Vagina (tissue), 2 donors: ENCODE results near the gene COA1. TPM values are rescaled to one million over a fixed set of nuclear protein-coding genes. Genes with fewer than 3 reads are reported as not detected.

Experiments
- DNase-seq, 2 donors: peaks; one replicate each; pipeline ENCODE4 v3.0.0-alpha.2; 2017; ENCODE audit errors: extremely low spot score in 2 of 2
- H3K27ac ChIP-seq: fragments of 200-600 bp; sonication (generic); one replicate; pipeline ENCODE4 v1.5.1; 2019
- H3K27me3 ChIP-seq: fragments of 200-600 bp; sonication (generic); one replicate; pipeline ENCODE4 v1.5.1; 2019
- H3K36me3 ChIP-seq, 2 donors: fragments of 200-600 bp; sonication (generic); one replicate each; pipeline ENCODE4 v1.5.1; 2017 to 2019
- H3K4me1 ChIP-seq: fragments of 200-600 bp; sonication (generic); one replicate; pipeline ENCODE4 v1.5.1; 2019
- H3K4me3 ChIP-seq, 2 donors: fragments of 200-600 bp; sonication (generic); 1 replicate in 1 of 2; 2 replicates in 1 of 2; pipeline ENCODE4 v1.5.1; 2016 to 2019
- H3K9me3 ChIP-seq: fragments of 200-600 bp; sonication (generic); one replicate; pipeline ENCODE4 v1.5.1; 2019
- CTCF ChIP-seq, 3 experiments: fragments of 450-650 bp in 2 of 3; fragments of 200-600 bp in 1 of 3; sonication (generic) in 1 of 3; IDR thresholded peaks; one replicate each; pipeline ENCODE4 v1.5.1; 2017 to 2019; ENCODE audit warnings: antibody characterized with exemption in 3 of 3, mild to moderate bottlenecking in 2 of 3, moderate library complexity in 2 of 3
- POLR2A ChIP-seq, 2 donors: fragments of 450-650 bp; IDR thresholded peaks; one replicate each; pipeline ENCODE4 v1.6.1; 2017; ENCODE audit warnings: antibody characterized with exemption in 2 of 2, mild to moderate bottlenecking in 2 of 2, moderate library complexity in 2 of 2
- POLR2AphosphoS5 ChIP-seq, 2 donors: sonication (generic); formaldehyde crosslinking; IDR thresholded peaks; one replicate each; pipeline ENCODE4 v1.9.0; 2017; ENCODE audit warnings: antibody characterized with exemption in 2 of 2, mild to moderate bottlenecking in 2 of 2, low read depth in 1 of 2; ENCODE audit not compliant: insufficient read depth in 1 of 2
- intact Hi-C: fragments of 100-400 bp; cut with DNase I; formaldehyde crosslinking; loops from one replicate; pipeline ENCODE4 v1.15.1; 2023
- total RNA-seq: library from RNA; depleted of rRNA; stranded (reverse); fragments of >200 nt; gene quantifications from one replicate; pipeline ENCODE4 v1.2.3, GENCODE V29; 2016

COA1 gene
- total RNA-seq, 1 donor from 2014 or later, result 47.6 TPM

GRCh38 chr7:43648473-43649406, 80.6 kb downstream of the COA1 start:
- no peak for TF ChIP-seq POLR2AphosphoS5 (IDR thresholded peaks at IDR 0.05; ENCODE audit: insufficient read depth in 1 of 2, low read depth in 1 of 2)
- TF ChIP-seq CTCF (IDR thresholded peaks at IDR 0.05), result no peak
- no peak for TF ChIP-seq POLR2A (IDR thresholded peaks at IDR 0.05)
- no peaks in the 10 kb centered on the region for H3K27me3 ChIP-seq
- intact Hi-C loops, result loop anchor here (10.0 kb wide), 1 partner anchor 64 kb away; the partner anchor contains the start of gene STK17A
- peak overlapping the region in 1 of 2 donors; percentile 28 for H3K4me3 ChIP-seq
- peak overlapping the region; percentile 92 for H3K27ac ChIP-seq
- no peak for DNase-seq
- H3K4me1 ChIP-seq, result peaks cover 73% of the 10 kb centered on the region
- H3K9me3 ChIP-seq, result no peaks in the 10 kb centered on the region
- no peaks in the 10 kb centered on the region for H3K36me3 ChIP-seq

- H3K9me3 ChIP-seq, result no peaks in the 10 kb centered on the region
- H3K27me3 ChIP-seq, result no peaks in the 10 kb centered on the region
- H3K4me3 ChIP-seq, result peak overlapping the region in 1 of 2 donors; percentile 28
- peaks cover 73% of the 10 kb centered on the region for H3K4me1 ChIP-seq
- DNase-seq, result no peak
- intact Hi-C loops, result loop anchor here (10.0 kb wide), 1 partner anchor 63 kb away; the partner anchor contains the start of gene STK17A
- TF ChIP-seq CTCF (IDR thresholded peaks at IDR 0.05) (no peak), POLR2AphosphoS5 (IDR thresholded peaks at IDR 0.05; ENCODE audit: insufficient read depth in 1 of 2, low read depth in 1 of 2) (peak; percentile 73 to 75), POLR2A (IDR thresholded peaks at IDR 0.05) (no peak)
- peak overlapping the region; percentile 92 for H3K27ac ChIP-seq
- H3K36me3 ChIP-seq, result no peaks in the 10 kb centered on the region
Observed at GRCh38 chr7:43647673-43648472, 81.5 kb downstream of the COA1 start.

DNA sequence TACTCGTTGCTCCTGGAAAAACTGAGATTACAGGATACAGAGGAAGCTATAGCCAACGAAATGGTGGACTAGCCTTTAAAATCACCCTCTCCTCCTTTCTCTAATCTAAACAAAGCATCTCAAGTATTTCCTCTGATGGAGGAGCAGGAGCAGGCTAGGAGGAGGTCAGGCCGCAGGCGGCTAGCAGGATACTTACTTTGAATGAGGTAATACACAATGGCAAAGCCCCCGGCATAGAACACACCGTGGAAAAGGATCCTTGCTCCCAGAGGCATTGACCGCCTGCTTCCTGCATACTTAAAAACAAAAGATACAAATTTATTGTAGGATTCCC, 82.0 kb downstream of the COA1 start:
- Histone ChIP-seq H3K36me3 (no peaks in the 10 kb centered on the region), H3K9me3 (no peaks in the 10 kb centered on the region), H3K4me1 (peaks cover 72% of the 10 kb centered on the region), H3K27me3 (no peaks in the 10 kb centered on the region), H3K27ac (peak overlapping the region; percentile 92), H3K4me3 (peak overlapping the region in 1 of 2 donors; percentile 28)
- intact Hi-C loops, result loop anchor here (10.0 kb wide), 1 partner anchor 63 kb away; the partner anchor contains the start of gene STK17A
- no peak for DNase-seq
- TF ChIP-seq POLR2AphosphoS5 (IDR thresholded peaks at IDR 0.05; ENCODE audit: insufficient read depth in 1 of 2, low read depth in 1 of 2) (no peak), POLR2A (IDR thresholded peaks at IDR 0.05) (no peak), CTCF (IDR thresholded peaks at IDR 0.05) (no peak)

DNA sequence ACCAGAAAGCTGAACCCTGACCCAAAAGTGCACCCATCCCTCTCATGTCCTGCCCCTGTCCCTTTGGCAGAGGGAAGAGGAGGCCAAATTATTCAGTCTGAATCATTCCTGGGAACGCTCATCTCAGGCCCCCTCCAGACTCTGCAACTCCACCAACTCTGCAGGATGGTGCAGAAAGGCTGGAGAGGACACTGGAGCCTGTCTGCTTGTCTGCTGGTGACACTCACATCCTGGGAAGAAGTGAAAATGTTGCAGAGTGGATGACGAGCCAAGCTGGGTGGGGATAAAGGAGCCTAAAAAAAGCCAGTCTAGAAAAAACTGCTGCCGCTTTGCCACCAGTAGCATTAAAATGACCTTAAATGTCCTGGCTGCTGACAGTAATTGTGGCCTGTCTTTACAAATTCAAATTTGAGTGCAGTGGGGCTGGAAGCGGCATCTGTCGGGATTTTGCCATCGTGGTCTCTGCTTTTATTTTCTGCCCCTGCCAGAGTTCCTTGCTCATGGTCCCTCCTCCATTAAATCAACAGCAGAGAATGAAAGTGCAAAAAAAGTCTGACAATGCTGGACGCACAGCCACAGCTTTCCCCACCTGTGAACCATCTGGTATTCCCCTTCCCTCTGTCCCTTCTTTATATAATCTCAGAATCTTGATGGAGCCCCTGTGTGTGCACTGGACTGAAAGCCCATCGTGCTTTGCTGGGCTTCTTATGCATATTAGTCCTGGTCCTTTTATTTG, 82.6 kb downstream of the COA1 start:
- intact Hi-C loops, result loop anchor here (10.0 kb wide), 1 partner anchor 62 kb away; the partner anchor contains the start of gene STK17A
- no peak overlapping the region for H3K4me3 ChIP-seq

More for the DNA sequence above, 82.6 kb downstream of the COA1 start:
- Histone ChIP-seq H3K36me3 (no peaks in the 10 kb centered on the region), H3K27me3 (no peaks in the 10 kb centered on the region), H3K4me1 (peaks cover 67% of the 10 kb centered on the region), H3K27ac (peak overlapping the region; percentile 92), H3K9me3 (no peaks in the 10 kb centered on the region)
- TF ChIP-seq POLR2AphosphoS5 (IDR thresholded peaks at IDR 0.05; ENCODE audit: insufficient read depth in 1 of 2, low read depth in 1 of 2), result no peak
- no peak for DNase-seq
